Esophagus muscularis mucosa (tissue), 3 donors: ENCODE measurements around the gene DENND6B.

Experiments used
- CTCF ChIP-seq, 3 experiments: fragments of 200-600 bp in 2 of 3; fragments of 450-650 bp in 1 of 3; sonication (generic) in 2 of 3; IDR thresholded peaks; one replicate each; pipeline ENCODE4 v1.5.1; 2017 to 2019; ENCODE audit warnings: antibody characterized with exemption in 3 of 3, mild to moderate bottlenecking in 2 of 3, moderate library complexity in 1 of 3
- POLR2AphosphoS5 ChIP-seq, 2 donors: sonication (generic); formaldehyde crosslinking; IDR thresholded peaks; one replicate each; pipeline ENCODE4 v1.6.1; 2017; ENCODE audit warnings: antibody characterized with exemption in 2 of 2

GRCh38 chr22:50275181-50276055 is 51.4 kb downstream of the DENND6B start:
- TF ChIP-seq CTCF (IDR thresholded peaks at IDR 0.05) (no peak), POLR2AphosphoS5 (IDR thresholded peaks at IDR 0.05) (no peak)
